GM12878 (cell line): Measurements from ENCODE around the gene DNAJB2. TPM values are rescaled to one million over a fixed set of nuclear protein-coding genes. Genes with fewer than 3 reads are reported as not detected.

ENCODE experiments used
- ATAC-seq: fragments of 200-7000 bp; cut with Tn5 transposase; 3 replicates; pipeline ENCODE4 v1.9.1; 2020; ENCODE audit warnings: mild to moderate bottlenecking, moderate library complexity
- BruUV-seq: library from RNA; stranded (reverse); fragments of 400-500 nt; replicated peaks from 2 replicates; lab custom pipeline; 2021; lab: Mats Ljungman, UMichigan
- CTCF ChIA-PET: fragments of 300-600 bp; sonication (Branson Sonifier 250); formaldehyde crosslinking; extraction: SDS; loops from one replicate; lab custom pipeline; 2021; ENCODE audit warnings: inconsistent platforms; lab: Yijun Ruan, JAX
- POLR2A ChIA-PET: fragments of 350-600 bp; formaldehyde crosslinking; extraction: SDS; loops from one replicate; lab custom pipeline; 2021; ENCODE audit warnings: inconsistent platforms; lab: Charles Lee
- RAD21 ChIA-PET: fragments of 300-600 bp; sonication (Branson Sonifier 250); formaldehyde crosslinking; loops from one replicate; lab custom pipeline; 2023; ENCODE audit warnings: antibody characterized with exemption; ENCODE audit not compliant: unreplicated experiment; lab: Charles Lee
- SMC1A ChIA-PET: fragments of 300-600 bp; sonication (Branson Sonifier 250); formaldehyde crosslinking; loops from one replicate; lab custom pipeline; 2023; ENCODE audit not compliant: unreplicated experiment, uncharacterized antibody; lab: Charles Lee
- DNase-seq: peaks from one replicate; pipeline ENCODE4 v3.0.0-alpha.2; 2011; ENCODE audit warnings: low read depth, low spot score
- FAIRE-seq: peaks from 3 replicates; lab custom pipeline; 2011; peaks lifted over from hg19 to GRCh38; lab: Jason Lieb, UNC
- H2AFZ ChIP-seq: 2 replicates; pipeline ENCODE4 v1.6.0; 2011; ENCODE audit warnings: low read depth, low read length, control low read depth; ENCODE audit not compliant: control insufficient read depth
- H3K27ac ChIP-seq: 2 replicates; pipeline ENCODE4 v1.5.1; 2011; ENCODE audit warnings: control low read depth; ENCODE audit not compliant: control insufficient read depth, insufficient read depth
- H3K27me3 ChIP-seq, 2 experiments: replicated peaks in 1 of 2; 2 replicates each; pipeline versions ENCODE4 v1.6.0 to v1.6.1; 2011; ENCODE audit warnings: low read length in 1 of 2; ENCODE audit not compliant: control insufficient read depth in 2 of 2, insufficient read depth in 2 of 2
- H3K36me3 ChIP-seq, 2 experiments: 2 replicates each; pipeline ENCODE4 v1.5.1; 2011; ENCODE audit warnings: low read length in 1 of 2; ENCODE audit not compliant: control insufficient read depth in 2 of 2, insufficient read depth in 2 of 2
- H3K4me1 ChIP-seq: 2 replicates; pipeline ENCODE4 v1.6.1; 2011; ENCODE audit warnings: mild to moderate bottlenecking, low read length, moderate library complexity, mixed read lengths; ENCODE audit not compliant: control insufficient read depth, insufficient read depth
- H3K4me2 ChIP-seq: 2 replicates; pipeline ENCODE4 v1.6.0; 2011; ENCODE audit warnings: control low read depth; ENCODE audit not compliant: control insufficient read depth, insufficient read depth
- H3K4me3 ChIP-seq: fragments of 200-600 bp; sonication (generic); 2 replicates; pipeline ENCODE4 v1.5.1; 2016
- H3K79me2 ChIP-seq: 2 replicates; pipeline ENCODE4 v1.6.0; 2011; ENCODE audit warnings: low read length; ENCODE audit not compliant: control insufficient read depth, insufficient read depth
- H3K9ac ChIP-seq: 2 replicates; pipeline ENCODE4 v1.8.0; 2011; ENCODE audit warnings: low read length, control low read depth, mixed read lengths; ENCODE audit not compliant: control insufficient read depth, insufficient read depth
- H3K9me3 ChIP-seq: replicated peaks from 3 replicates; pipeline ENCODE4 v1.5.1; 2011; ENCODE audit warnings: mild to moderate bottlenecking, low read length; ENCODE audit not compliant: control insufficient read depth, insufficient read depth
- H4K20me1 ChIP-seq: 2 replicates; pipeline ENCODE4 v1.6.0; 2011; ENCODE audit not compliant: control insufficient read depth, insufficient read depth
- BCLAF1 ChIP-seq: fragments of 450-650 bp; IDR thresholded peaks from 2 replicates; pipeline ENCODE4 v1.6.1; 2017; ENCODE audit warnings: antibody characterized with exemption, mild to moderate bottlenecking, moderate library complexity
- CEBPB ChIP-seq, 2 experiments: fragments of 150-350 bp in 1 of 2; IDR thresholded peaks; 2 replicates each; pipeline ENCODE4 v1.6.1; 2012 to 2014; ENCODE audit warnings: low read depth in 2 of 2, low read length in 2 of 2, borderline replicate concordance in 1 of 2, inconsistent platforms in 1 of 2
- JUNB ChIP-seq: IDR thresholded peaks from 2 replicates; pipeline ENCODE4 v1.6.1; 2016; ENCODE audit warnings: antibody characterized with exemption, mild to moderate bottlenecking
- NFXL1 ChIP-seq: fragments of 450-650 bp; IDR thresholded peaks from 2 replicates; pipeline ENCODE4 v1.6.1; 2017; ENCODE audit warnings: antibody characterized with exemption, mild to moderate bottlenecking, borderline replicate concordance
- PBX3 ChIP-seq: IDR thresholded peaks from 2 replicates; pipeline ENCODE4 v1.6.1; 2011; ENCODE audit warnings: mild to moderate bottlenecking, low read depth, low read length, moderate library complexity; ENCODE audit not compliant: insufficient replicate concordance
- RFX5 ChIP-seq: IDR thresholded peaks from 2 replicates; pipeline ENCODE4 v1.6.1; 2011; ENCODE audit warnings: low read depth, low read length, improper control_type of control experiment
- SPI1 ChIP-seq: IDR thresholded peaks from 2 replicates; pipeline ENCODE4 v1.6.1; 2011; ENCODE audit warnings: low read depth, mild to moderate bottlenecking, low read length, moderate library complexity, borderline replicate concordance; ENCODE audit not compliant: insufficient read depth
- STAT1 ChIP-seq: fragments of 450-650 bp; conservative IDR thresholded peaks from 2 replicates; pipeline ENCODE4 v1.6.1; 2014; ENCODE audit warnings: antibody characterized with exemption, mild to moderate bottlenecking
- ZNF384 ChIP-seq: IDR thresholded peaks from 2 replicates; pipeline ENCODE4 v1.6.1; 2012; ENCODE audit warnings: low read depth, mild to moderate bottlenecking, low read length, improper control_type of control experiment, borderline replicate concordance
- WGBS: methylation state at CpG from one replicate; pipeline ENCODE4 v1.1.6; 2016; ENCODE audit warnings: low lambda C conversion rate; ENCODE audit not compliant: insufficient replicate concordance, insufficient coverage; ENCODE audit errors: missing lambda C conversion rate; 5-methylcytosine and 5-hydroxymethylcytosine counted together
- in situ Hi-C: fragments of 300-500 bp; cut with MboI; formaldehyde crosslinking; loops from 9 replicates; pipeline ENCODE4 v1.14.3; 2018; ENCODE audit warnings: mixed read lengths
- intact Hi-C: fragments of 100-400 bp; cut with micrococcal nuclease; formaldehyde crosslinking; loops from one replicate; pipeline ENCODE4 v1.14.2; 2022; ENCODE audit not compliant: unreplicated experiment
- polyA plus RNA-seq, 11 experiments: library from polyadenylated mRNA; depleted of rRNA in 4 of 11; unstranded in 6 of 11; stranded (reverse) in 5 of 11; fragments of >200 nt; fragmentation: Nextera tagmentation in 4 of 11; fragmentation: Illumina TruSeq in 1 of 11; extraction: Ambion mirVana in 4 of 11; extraction: Trizol in 1 of 11; gene quantifications; 1 replicate in 1 of 11; 2 replicates in 10 of 11; pipeline versions ENCODE4 v1.2.1 to v1.2.3, GENCODE V29; 2011 to 2016; ENCODE audit warnings: inconsistent platforms in 2 of 11, missing spikeins in 2 of 11, low read depth in 1 of 11
- total RNA-seq, 4 experiments: library from RNA; depleted of rRNA in 3 of 4; stranded (reverse); fragments of >200 nt in 3 of 4; fragmentation: Illumina TruSeq in 1 of 4; extraction: Trizol in 1 of 4; gene quantifications; 2 replicates each; pipeline versions ENCODE4 v1.2.1 to v1.2.3, GENCODE V29; 2013 to 2021

The DNAJB2 gene
- total and polyA plus RNA-seq, 10 of the 15 experiments (the other 5 are each of a cell fraction or from before 2014, with no cell fraction given) = 0.26 to 36.5 (median 12.5) TPM

GRCh38 chr2:219290381-219291171, 11.4 kb downstream of the DNAJB2 start:
- Histone ChIP-seq H3K9ac (no peak overlapping the region), H3K36me3 (no peaks in the 10 kb centered on the region), H4K20me1 (no peaks in the 10 kb centered on the region), H3K4me3 (no peak overlapping the region), H3K4me1 (peaks cover 8% of the 10 kb centered on the region), H2AFZ (no peak overlapping the region), H3K9me3 (no peaks in the 10 kb centered on the region), H3K27ac (no peak overlapping the region), H3K4me2 (no peak overlapping the region), H3K79me2 (no peaks in the 10 kb centered on the region), H3K27me3 (peaks cover 0 to 3% of the 10 kb centered on the region in 2 experiments; a peak in 2 of 4 replicates)
- in situ Hi-C loops = no loop called here
- no peak for DNase-seq
- no peak for FAIRE-seq
- ChIA-PET RAD21 (interaction anchor here (6.5 kb wide), 1 partner anchor 12 kb away, joined by 78 read pairs; the partner anchor contains the start of gene DNAJB2), SMC1A (interaction anchor here (0.9 to 6.0 kb wide), 2 partner anchors 11 to 140 kb away, joined by 3 to 96 read pairs; partner anchors contain the start of gene DNAJB2), POLR2A (interaction anchor here (1.1 to 1.3 kb wide), 2 partner anchors 38 to 42 kb away, joined by 3 to 4 read pairs; partner anchors contain the start of gene TUBA4B), CTCF (interaction anchor here (1.3 to 6.7 kb wide), 2 partner anchors 12 to 119 kb away, joined by 5 to 257 read pairs; partner anchors contain the start of gene DNAJB2)
- WGBS = 47% methylated on average over 16 of the region's 16 CpGs
- TF ChIP-seq RFX5 (no peak), STAT1 (no peak), JUNB (no peak), SPI1 (no peak), CEBPB (IDR thresholded peaks at IDR 0.05; ENCODE audit: borderline replicate concordance in 1 of 2, low read depth in 2 of 2, low read length in 2 of 2) (no peak), BCLAF1 (no peak), PBX3 (no peak), ZNF384 (no peak), NFXL1 (no peak)
- no peak for ATAC-seq
- no TSS peak for BruUV-seq
- intact Hi-C loops = no loop called here
